SK-N-SH (cell line): ENCODE results near the gene APOBEC2. TPM values are rescaled to one million over a fixed set of nuclear protein-coding genes. Genes with fewer than 3 reads are reported as not detected.

ENCODE experiments used
- CTCF ChIA-PET: fragments of 300-600, 350-600 bp; formaldehyde crosslinking; extraction: SDS; loops from one replicate; lab custom pipeline; 2021; lab: Yijun Ruan, JAX
- POLR2A ChIA-PET: fragments of 350-600 bp; sonication (Branson Sonifier 250); formaldehyde crosslinking; extraction: SDS; loops from one replicate; lab custom pipeline; 2020; ENCODE audit warnings: antibody characterized with exemption, inconsistent platforms; lab: Yijun Ruan, JAX
- DNase-seq: peaks from one replicate; pipeline ENCODE4 v3.0.0; 2012
- H2AFZ ChIP-seq: fragments of 200-600 bp; sonication (generic); 2 replicates; pipeline ENCODE4 v1.8.1; 2016; ENCODE audit warnings: antibody characterized with exemption, mild to moderate bottlenecking, low read depth
- H3F3A ChIP-seq: fragments of 200-600 bp; sonication (generic); replicated peaks from 2 replicates; pipeline ENCODE3; 2016; ENCODE audit warnings: antibody characterized with exemption, mild to moderate bottlenecking; ENCODE audit not compliant: insufficient read depth
- H3K27ac ChIP-seq, 2 experiments: fragments of 200-500 bp in 1 of 2; fragments of 200-600 bp in 1 of 2; sonication (Bioruptor generic) in 1 of 2; sonication (generic), shearing (Covaris generic) in 1 of 2; 2 replicates each; pipeline versions ENCODE4 v1.5.1 to v1.6.1; 2014 to 2016; ENCODE audit warnings: low read depth in 2 of 2, inconsistent platforms in 1 of 2, low read length in 1 of 2, mild to moderate bottlenecking in 1 of 2, mixed read lengths in 1 of 2
- H3K27me3 ChIP-seq: fragments of 200-600 bp; sonication (generic), shearing (Covaris generic); 2 replicates; pipeline ENCODE4 v1.6.1; 2016; ENCODE audit warnings: mixed run types; ENCODE audit not compliant: insufficient read depth
- H3K36me3 ChIP-seq, 2 experiments: fragments of 200-500 bp in 1 of 2; fragments of 200-600 bp in 1 of 2; sonication (Bioruptor generic) in 1 of 2; sonication (generic) in 1 of 2; replicated peaks in 1 of 2; 2 replicates each; pipeline versions ENCODE3 to v1.5.1; 2014 to 2016; ENCODE audit warnings: low read length in 1 of 2, mild to moderate bottlenecking in 1 of 2; ENCODE audit not compliant: insufficient read depth in 2 of 2, control insufficient read depth in 1 of 2
- H3K4me1 ChIP-seq, 2 experiments: fragments of 200-500 bp in 1 of 2; fragments of 200-600 bp in 1 of 2; sonication (Bioruptor generic) in 1 of 2; sonication (generic), shearing (Covaris generic) in 1 of 2; 2 replicates each; pipeline versions ENCODE4 v1.5.1 to v1.6.1; 2014 to 2016; ENCODE audit warnings: low read depth in 1 of 2, low read length in 1 of 2, mixed run types in 1 of 2; ENCODE audit not compliant: insufficient read depth in 2 of 2, control insufficient read depth in 1 of 2
- H3K4me2 ChIP-seq: fragments of 200-600 bp; sonication (generic), shearing (Covaris generic); 2 replicates; pipeline ENCODE4 v1.6.1; 2017; ENCODE audit warnings: mixed run types
- H3K4me3 ChIP-seq, 2 experiments: fragments of 200-500 bp in 1 of 2; fragments of 200-600 bp in 1 of 2; sonication (Bioruptor generic) in 1 of 2; sonication (generic), shearing (Covaris generic) in 1 of 2; 2 replicates each; pipeline versions ENCODE4 v1.5.1 to v1.8.1; 2014 to 2016; ENCODE audit warnings: low read depth in 2 of 2, inconsistent platforms in 1 of 2, low read length in 1 of 2, mild to moderate bottlenecking in 1 of 2, mixed read lengths in 1 of 2, moderate library complexity in 1 of 2
- H3K79me2 ChIP-seq: fragments of 200-600 bp; sonication (generic); 2 replicates; pipeline ENCODE4 v1.8.1; 2017; ENCODE audit warnings: mild to moderate bottlenecking; ENCODE audit not compliant: insufficient read depth
- H3K9ac ChIP-seq: fragments of 200-600 bp; sonication (generic); 2 replicates; pipeline ENCODE4 v1.6.1; 2017; ENCODE audit warnings: mixed run types
- H3K9me2 ChIP-seq: fragments of 200-600 bp; sonication (generic); 2 replicates; pipeline ENCODE4 v1.6.1; 2017; ENCODE audit warnings: mixed run types
- H3K9me3 ChIP-seq: fragments of 200-600 bp; sonication (generic); 2 replicates; pipeline ENCODE4 v1.6.1; 2017; ENCODE audit warnings: mixed run types, mild to moderate bottlenecking, moderate library complexity
- H4K20me1 ChIP-seq: fragments of 200-600 bp; sonication (generic); 2 replicates; pipeline ENCODE4 v1.6.1; 2017; ENCODE audit warnings: mild to moderate bottlenecking, mixed run types; ENCODE audit not compliant: insufficient read depth
- CHD2 ChIP-seq: fragments of 150-350 bp; IDR thresholded peaks from 2 replicates; pipeline ENCODE4 v1.6.1; 2018; ENCODE audit warnings: low read length; ENCODE audit not compliant: partially characterized antibody
- CTCF ChIP-seq: fragments of 200-600 bp; sonication (generic); IDR thresholded peaks from 2 replicates; pipeline ENCODE4 v1.6.1; 2017; ENCODE audit warnings: antibody characterized with exemption, mild to moderate bottlenecking, moderate library complexity
- EZH2phosphoT487 ChIP-seq: fragments of 200-600 bp; sonication (generic); IDR thresholded peaks from 2 replicates; pipeline ENCODE4 v1.6.1; 2017; ENCODE audit warnings: low read depth, mixed run types, mild to moderate bottlenecking, antibody characterized with exemption, moderate library complexity, borderline replicate concordance
- FOSL2 ChIP-seq: IDR thresholded peaks from 2 replicates; pipeline ENCODE4 v1.4.0; 2012; ENCODE audit warnings: low read depth, mild to moderate bottlenecking, moderate library complexity, borderline replicate concordance
- FOXJ3 ChIP-seq: sonication (generic); formaldehyde crosslinking; IDR thresholded peaks from 2 replicates; pipeline ENCODE4 v1.5.1; 2020; ENCODE audit warnings: mild to moderate bottlenecking, missing genetic modification reagents
- GABPA ChIP-seq: IDR thresholded peaks from 2 replicates; pipeline ENCODE4 v1.4.0; 2012; ENCODE audit warnings: low read depth, mild to moderate bottlenecking
- IRF3 ChIP-seq: fragments of 150-350 bp; IDR thresholded peaks from 2 replicates; pipeline ENCODE4 v1.6.1; 2016; ENCODE audit warnings: mild to moderate bottlenecking, low read depth, low read length
- MEF2A ChIP-seq: IDR thresholded peaks from 2 replicates; pipeline ENCODE4 v1.4.0; 2012; ENCODE audit warnings: low read depth, borderline replicate concordance
- NRF1 ChIP-seq: IDR thresholded peaks from 2 replicates; pipeline ENCODE4 v1.6.1; 2012; ENCODE audit warnings: low read depth, mild to moderate bottlenecking, low read length
- PBX3 ChIP-seq: IDR thresholded peaks from 2 replicates; pipeline ENCODE4; 2012
- RAD21 ChIP-seq: IDR thresholded peaks from 2 replicates; pipeline ENCODE4 v1.6.1; 2012; ENCODE audit warnings: mild to moderate bottlenecking, low read length
- REST ChIP-seq: IDR thresholded peaks from 2 replicates; pipeline ENCODE4 v1.6.1; 2012; ENCODE audit warnings: mild to moderate bottlenecking, low read depth, low read length, moderate library complexity
- RXRA ChIP-seq: IDR thresholded peaks from 2 replicates; pipeline ENCODE4 v1.4.0; 2012; ENCODE audit warnings: low read depth, mild to moderate bottlenecking, borderline replicate concordance
- SIN3A ChIP-seq: IDR thresholded peaks from 2 replicates; pipeline ENCODE4 v1.6.1; 2012; ENCODE audit warnings: low read depth, mild to moderate bottlenecking, low read length, moderate library complexity, borderline replicate concordance
- SMC3 ChIP-seq: IDR thresholded peaks from 2 replicates; pipeline ENCODE4 v1.6.1; 2012; ENCODE audit warnings: low read depth, low read length, improper control_type of control experiment
- TAF1 ChIP-seq: IDR thresholded peaks from 2 replicates; pipeline ENCODE4 v1.6.1; 2012; ENCODE audit warnings: low read depth, mild to moderate bottlenecking, low read length, moderate library complexity, borderline replicate concordance
- TCF12 ChIP-seq: IDR thresholded peaks from 2 replicates; pipeline ENCODE4 v1.4.0; 2012
- TEAD4 ChIP-seq: IDR thresholded peaks from 2 replicates; pipeline ENCODE4 v1.4.0; 2012; ENCODE audit warnings: mild to moderate bottlenecking, borderline replicate concordance; ENCODE audit not compliant: insufficient read depth
- YY1 ChIP-seq: IDR thresholded peaks from 2 replicates; pipeline ENCODE4 v1.4.0; 2012; ENCODE audit warnings: low read depth, mild to moderate bottlenecking
- WGBS: methylation state at CpG from one replicate; pipeline ENCODE4 v1.1.6; 2017; ENCODE audit warnings: low lambda C conversion rate; 5-methylcytosine and 5-hydroxymethylcytosine counted together
- polyA plus RNA-seq, 3 experiments: library from polyadenylated mRNA; depleted of rRNA; stranded (reverse); fragments of >200 nt; gene quantifications; 2 replicates each; pipeline ENCODE4 v1.2.3, GENCODE V29; 2012

APOBEC2 gene
- polyA plus RNA-seq, 1 of the 3 experiments (the other 2 are of a cell fraction): not detected

GRCh38 chr6:41063884-41064285 lies 10.9 kb downstream of the APOBEC2 start:
- Histone ChIP-seq H3K9me2 (no peaks in the 10 kb centered on the region), H2AFZ (no peak overlapping the region), H3K9ac (no peak overlapping the region), H3K4me3 (no peak overlapping the region), H3K4me1 (no peaks in the 10 kb centered on the region; a peak in 1 of 4 replicates), H3K9me3 (no peaks in the 10 kb centered on the region), H3K27me3 (no peaks in the 10 kb centered on the region), H4K20me1 (no peaks in the 10 kb centered on the region), H3K36me3 (peaks cover 39 to 45% of the 10 kb centered on the region in 2 experiments)
- CTCF ChIA-PET: interaction anchor here (1.4 to 1.8 kb wide), 3 partner anchors 8 to 36 kb away, joined by 3 to 7 read pairs (median 4); partner anchors contain the start of gene UNC5CL
- DNase-seq: no peak
- 96% methylated on average over 2 of the region's 2 CpGs for WGBS
- TF ChIP-seq TAF1 (no peak), CTCF (no peak), SMC3 (no peak), FOXJ3 (no peak), TEAD4 (no peak), SIN3A (no peak), MEF2A (no peak), IRF3 (no peak), PBX3 (no peak), YY1 (no peak), CHD2 (no peak), TCF12 (no peak), EZH2phosphoT487 (no peak), NRF1 (no peak), GABPA (no peak), FOSL2 (no peak), RXRA (no peak), REST (no peak), RAD21 (no peak)
- TF ChIP-seq, all 33 proteins: peak for 0
- POLR2A ChIA-PET: interaction anchor here (1.8 kb wide), 1 partner anchor 9 kb away, joined by 6 read pairs; the partner anchor contains the start of genes NFYA and OARD1
- Histone ChIP-seq H3K27ac (no peak overlapping the region), H3F3A (peaks cover 6% of the 10 kb centered on the region), H3K79me2 (no peaks in the 10 kb centered on the region; the same call in 1 of the 2 replicates), H3K4me2 (no peak overlapping the region)
